Stomach (tissue), 4 donors: ENCODE data around the gene EPHB6.

Experiments
- CTCF ChIP-seq, 7 experiments: fragments of 450-650 bp in 4 of 7; fragments of 200-600 bp in 3 of 7; sonication (generic) in 3 of 7; IDR thresholded peaks; one replicate each; pipeline ENCODE4 v1.5.1; 2016 to 2019; ENCODE audit warnings: antibody characterized with exemption in 7 of 7, control low read depth in 2 of 7, mild to moderate bottlenecking in 1 of 7
- POLR2AphosphoS5 ChIP-seq, 3 donors: sonication (generic); formaldehyde crosslinking; IDR thresholded peaks; one replicate each; pipeline ENCODE4 v1.6.1; 2016; ENCODE audit warnings: antibody characterized with exemption in 3 of 3

GRCh38 chr7:142881586-142882337 is 26.9 kb downstream of the EPHB6 start:
- TF ChIP-seq CTCF (IDR thresholded peaks at IDR 0.05) (no peak), POLR2AphosphoS5 (IDR thresholded peaks at IDR 0.05) (no peak)
